HG02678 (cell line): Measurements from ENCODE around the gene PCDHGA1.

Experiments used
- ATAC-seq: cut with Tn5 transposase; IDR thresholded peaks from one replicate; pipeline ENCODE4 v1.9.1; 2021; ENCODE audit warnings: mild to moderate bottlenecking, moderate library complexity; ENCODE audit not compliant: unreplicated experiment

The PCDHGA1 gene

DNA sequence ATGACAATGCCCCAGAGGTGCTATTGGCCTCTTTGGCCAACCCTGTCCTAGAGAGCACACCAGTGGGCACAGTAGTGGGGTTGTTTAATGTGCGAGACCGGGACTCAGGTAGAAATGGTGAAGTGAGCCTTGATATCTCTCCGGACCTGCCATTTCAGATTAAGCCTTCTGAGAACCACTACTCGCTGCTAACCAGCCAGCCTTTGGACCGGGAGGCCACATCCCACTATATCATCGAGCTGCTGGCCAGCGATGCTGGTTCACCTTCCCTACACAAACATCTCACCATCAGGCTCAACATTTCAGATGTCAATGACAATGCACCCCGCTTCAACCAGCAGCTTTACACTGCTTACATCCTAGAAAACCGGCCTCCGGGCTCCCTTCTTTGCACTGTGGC lies 160.0 kb downstream of the PCDHGA1 start:
- no peak for ATAC-seq

DNA sequence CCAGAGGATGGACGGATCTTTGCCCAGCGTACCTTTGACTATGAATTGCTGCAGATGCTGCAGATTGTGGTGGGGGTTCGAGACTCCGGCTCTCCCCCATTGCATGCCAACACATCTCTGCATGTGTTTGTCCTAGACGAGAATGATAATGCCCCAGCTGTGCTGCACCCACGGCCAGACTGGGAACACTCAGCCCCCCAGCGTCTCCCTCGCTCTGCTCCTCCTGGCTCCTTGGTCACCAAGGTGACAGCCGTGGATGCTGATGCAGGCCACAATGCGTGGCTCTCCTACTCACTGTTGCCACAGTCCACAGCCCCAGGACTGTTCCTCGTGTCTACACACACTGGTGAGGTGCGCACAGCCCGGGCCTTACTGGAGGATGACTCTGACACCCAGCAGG lies 160.5 kb downstream of the PCDHGA1 start:
- ATAC-seq = no peak

- peak; percentile 21 for ATAC-seq
These were observed 161.2 kb downstream of the PCDHGA1 start for GRCh38 chr5:141491323-141492167.

DNA sequence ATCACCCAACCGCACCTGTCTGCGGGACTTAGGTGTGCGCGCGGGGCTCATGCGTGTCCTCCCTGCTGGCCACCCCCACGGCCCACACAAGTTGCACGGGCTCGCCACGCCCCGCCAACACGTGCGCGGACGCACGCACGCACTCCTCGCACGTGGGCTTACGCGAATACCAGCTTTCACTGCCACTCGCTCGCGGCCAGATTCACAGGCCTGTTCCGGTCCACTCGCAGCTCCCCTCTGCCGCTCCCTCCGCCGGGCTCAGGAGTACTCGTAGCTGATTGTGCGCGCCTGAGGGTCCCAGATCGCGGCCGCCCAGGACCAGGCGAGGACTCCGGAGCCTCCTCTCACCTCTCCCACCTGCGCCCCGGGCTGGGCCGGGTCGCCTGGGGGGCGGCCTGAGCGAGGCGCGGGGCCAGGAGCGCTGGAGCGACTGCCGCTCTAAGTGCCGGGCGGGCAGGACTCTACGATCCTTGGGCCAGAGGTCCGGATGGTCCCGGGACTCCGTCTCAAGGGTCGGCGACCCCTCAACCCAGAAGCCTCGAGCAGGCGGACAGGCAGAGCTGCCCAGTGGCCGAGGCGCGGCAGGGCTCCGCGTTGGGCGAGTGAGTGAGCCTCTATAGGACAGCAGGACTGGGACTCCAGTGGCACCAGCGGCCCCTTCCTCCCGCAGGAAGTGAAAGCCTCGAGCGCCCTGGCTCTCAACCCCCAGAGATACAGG lies 162.0 kb downstream of the PCDHGA1 start:
- ATAC-seq = peak; percentile 47

- no peak for ATAC-seq
These were observed 163.4 kb downstream of the PCDHGA1 start for GRCh38 chr5:141493500-141494422.

DNA sequence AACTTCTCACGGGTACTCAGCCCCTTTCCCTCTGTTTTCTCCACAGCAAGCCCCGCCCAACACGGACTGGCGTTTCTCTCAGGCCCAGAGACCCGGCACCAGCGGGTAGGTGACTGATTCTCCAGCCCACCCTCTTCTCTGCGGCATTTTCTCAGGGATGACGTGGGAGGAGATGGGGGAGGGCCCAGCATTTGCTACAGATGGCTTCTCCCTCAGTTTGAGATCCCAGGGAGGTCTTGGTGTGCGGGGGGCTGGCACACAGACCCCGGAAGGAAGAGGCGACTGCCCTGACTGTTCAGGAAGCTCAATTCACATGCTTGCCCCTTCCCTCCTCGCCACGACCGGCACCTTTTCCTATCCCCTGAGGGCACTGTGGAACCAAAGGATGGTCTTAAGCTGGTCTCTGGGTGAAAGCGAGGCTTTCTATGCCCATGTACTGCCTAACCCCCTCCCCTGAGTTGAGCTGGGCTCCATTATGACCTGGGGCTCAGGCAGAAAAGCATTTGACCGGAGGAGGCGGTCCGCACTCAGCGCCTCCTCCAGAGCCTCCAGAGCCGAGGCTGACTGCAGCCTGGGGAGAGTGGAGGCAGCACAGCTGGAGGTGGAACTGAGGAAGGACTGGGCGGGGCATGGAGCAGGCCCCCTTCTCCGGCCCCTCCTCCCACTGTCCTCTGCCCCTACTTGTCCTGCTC lies 164.6 kb downstream of the PCDHGA1 start:
- ATAC-seq = no peak

- ATAC-seq = no peak
These were observed 165.1 kb downstream of the PCDHGA1 start for GRCh38 chr5:141495453-141495811.

- no peak for ATAC-seq
These were observed 165.7 kb downstream of the PCDHGA1 start for GRCh38 chr5:141496038-141496437.

DNA sequence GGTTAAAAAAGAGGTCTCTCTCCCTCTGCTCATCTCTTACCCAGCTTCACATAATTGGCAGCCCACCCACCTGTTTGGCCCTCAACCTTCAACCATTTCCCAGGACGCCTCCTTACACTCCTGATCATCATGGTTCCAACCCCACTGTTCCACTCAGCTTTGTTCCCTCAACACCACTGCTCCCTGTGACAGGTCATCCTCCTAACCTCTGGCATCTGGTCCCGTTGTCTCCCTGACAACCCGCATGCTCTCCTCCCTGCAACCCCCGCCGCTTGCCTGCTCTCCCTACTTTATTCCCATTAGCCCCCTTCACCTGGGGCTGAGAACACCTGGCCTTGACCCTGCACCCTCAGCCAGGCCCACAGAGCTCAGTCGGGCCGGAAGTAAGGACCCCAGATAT lies 171.4 kb downstream of the PCDHGA1 start:
- no peak for ATAC-seq

DNA sequence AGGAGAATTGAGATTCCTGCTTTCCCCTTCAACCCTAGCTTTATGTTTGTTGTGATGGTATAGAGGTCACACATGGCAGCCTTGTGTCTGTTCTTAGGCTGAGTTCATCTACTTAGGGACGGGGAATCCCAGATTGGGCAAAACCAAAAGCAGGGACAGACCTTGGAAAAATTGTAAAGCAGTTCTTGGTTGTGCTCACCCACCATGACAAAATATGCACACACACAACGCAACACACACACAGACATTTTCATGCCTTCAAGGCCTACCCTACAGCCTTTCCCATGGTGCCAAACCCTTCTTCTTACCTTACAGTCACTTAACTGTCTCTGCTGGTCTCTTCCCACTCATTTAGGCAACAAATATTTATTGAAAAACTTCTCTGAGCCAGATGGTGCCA lies 173.4 kb downstream of the PCDHGA1 start:
- ATAC-seq = no peak

- ATAC-seq = no peak
These were observed 173.9 kb downstream of the PCDHGA1 start for GRCh38 chr5:141504216-141504615.

GRCh38 chr5:141506381-141507155 lies 176.3 kb downstream of the PCDHGA1 start:
- ATAC-seq = no peak

- ATAC-seq = peak; percentile 37
These were observed 177.2 kb downstream of the PCDHGA1 start for GRCh38 chr5:141507387-141508091.

- no peak for ATAC-seq
These were observed 178.1 kb downstream of the PCDHGA1 start for GRCh38 chr5:141508440-141508797.

- no peak for ATAC-seq
These were observed 178.7 kb downstream of the PCDHGA1 start for GRCh38 chr5:141508798-141509611.

GRCh38 chr5:141510160-141510559 lies 179.8 kb downstream of the PCDHGA1 start:
- no peak for ATAC-seq

DNA sequence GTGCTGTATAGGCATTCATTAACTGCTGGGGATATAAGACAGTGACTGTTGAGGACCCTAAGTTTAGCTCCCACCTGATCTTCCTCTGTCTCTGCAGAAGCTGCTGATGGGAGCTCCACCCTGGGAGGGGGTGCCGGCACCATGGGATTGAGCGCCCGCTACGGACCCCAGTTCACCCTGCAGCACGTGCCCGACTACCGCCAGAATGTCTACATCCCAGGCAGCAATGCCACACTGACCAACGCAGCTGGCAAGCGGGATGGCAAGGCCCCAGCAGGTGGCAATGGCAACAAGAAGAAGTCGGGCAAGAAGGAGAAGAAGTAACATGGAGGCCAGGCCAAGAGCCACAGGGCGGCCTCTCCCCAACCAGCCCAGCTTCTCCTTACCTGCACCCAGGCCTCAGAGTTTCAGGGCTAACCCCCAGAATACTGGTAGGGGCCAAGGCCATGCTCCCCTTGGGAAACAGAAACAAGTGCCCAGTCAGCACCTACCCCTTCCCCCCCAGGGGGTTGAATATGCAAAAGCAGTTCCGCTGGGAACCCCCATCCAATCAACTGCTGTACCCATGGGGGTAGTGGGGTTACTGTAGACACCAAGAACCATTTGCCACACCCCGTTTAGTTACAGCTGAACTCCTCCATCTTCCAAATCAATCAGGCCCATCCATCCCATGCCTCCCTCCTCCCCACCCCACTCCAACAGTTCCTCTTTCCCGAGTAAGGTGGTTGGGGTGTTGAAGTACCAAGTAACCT lies 180.7 kb downstream of the PCDHGA1 start:
- peak; percentile 43 for ATAC-seq
